K562 (cell line): Measurements from ENCODE around the gene CERS1. TPM values are rescaled to one million over a fixed set of nuclear protein-coding genes. Genes with fewer than 3 reads are reported as not detected.
A peak's percentile ranks its signal among the peaks of the same experiment; 100 is the strongest.

Experiments used
- ARID2 ChIP-seq: fragments of 450-650 bp; IDR thresholded peaks from 2 replicates; pipeline ENCODE4 v1.6.1; 2017; ENCODE audit warnings: antibody characterized with exemption, mild to moderate bottlenecking
- CHCHD3 ChIP-seq: fragments of 250-450 bp; sonication (Bioruptor Pico); IDR thresholded peaks from 2 replicates; pipeline ENCODE4 v2.1.2; 2022; ENCODE audit warnings: mild to moderate bottlenecking
- FOXA3 ChIP-seq, 2 experiments: fragments of 450-650 bp in 1 of 2; sonication (generic) in 1 of 2; formaldehyde crosslinking; IDR thresholded peaks in 1 of 2; conservative IDR thresholded peaks in 1 of 2; 2 replicates each; pipeline versions ENCODE4 v1.4.0 to v1.8.0; 2020 to 2022; ENCODE audit warnings: mild to moderate bottlenecking in 2 of 2, missing genetic modification reagents in 1 of 2
- GTF2E2 ChIP-seq: fragments of 200-800 bp; sonication (Bioruptor generic); IDR thresholded peaks from 2 replicates; pipeline ENCODE4 v1.6.1; 2016; ENCODE audit warnings: missing genetic modification characterization, missing compliant biosample characterization
- KAT2B ChIP-seq: IDR thresholded peaks from one replicate; pipeline ENCODE4 v1.6.1; 2012; ENCODE audit warnings: low read depth, mild to moderate bottlenecking, control low read depth, inconsistent platforms, low read length, moderate library complexity
- POLR3G ChIP-seq: IDR thresholded peaks from 2 replicates; pipeline ENCODE4 v1.6.1; 2011; ENCODE audit not compliant: insufficient read length, insufficient replicate concordance; ENCODE audit errors: extremely low read depth
- polyA plus RNA-seq, 8 experiments: library from polyadenylated mRNA; depleted of rRNA in 4 of 8; stranded (reverse) in 5 of 8; unstranded in 3 of 8; fragments of >200 nt; fragmentation: Nextera tagmentation in 2 of 8; fragmentation: Illumina TruSeq in 1 of 8; extraction: Ambion mirVana in 2 of 8; extraction: Trizol in 1 of 8; gene quantifications; 2 replicates each; pipeline versions ENCODE4 v1.2.1 to v1.2.3, GENCODE V29; 2011 to 2014; ENCODE audit warnings: inconsistent platforms in 1 of 8, missing spikeins in 1 of 8
- total RNA-seq, 7 experiments: library from RNA; depleted of rRNA in 6 of 7; stranded (reverse); fragments of >200 nt in 6 of 7; fragmentation: Illumina TruSeq in 2 of 7; extraction: Trizol in 2 of 7; gene quantifications; 2 replicates each; pipeline versions ENCODE4 v1.2.1 to v1.2.3, GENCODE V29; 2011 to 2021; ENCODE audit warnings: low replicate concordance in 1 of 7
- TF ChIP-seq, protein P1 (sequence below), 2 experiments: fragments of 450-650 bp; IDR thresholded peaks; 2 replicates each; pipeline ENCODE4 v1.6.1; 2018; ENCODE audit warnings: mild to moderate bottlenecking in 2 of 2, low read depth in 1 of 2; ENCODE audit not compliant: partially characterized antibody in 2 of 2
- TF ChIP-seq, protein P2 (sequence below): fragments of 450-650 bp; IDR thresholded peaks from 2 replicates; pipeline ENCODE4 v1.6.1; 2016; ENCODE audit warnings: missing biosample characterization, missing genetic modification characterization
- TF ChIP-seq, protein P3 (sequence below), 2 experiments: fragments of 250-450 bp in 1 of 2; fragments of 450-650 bp in 1 of 2; sonication (Bioruptor Pico) in 1 of 2; IDR thresholded peaks; 2 replicates each; pipeline versions ENCODE4 v1.6.1 to v1.8.0; 2016 to 2021; ENCODE audit warnings: mild to moderate bottlenecking in 2 of 2, moderate library complexity in 2 of 2, missing compliant biosample characterization in 1 of 2, missing genetic modification characterization in 1 of 2
- TF ChIP-seq, protein P4 (sequence below): fragments of 250-450 bp; sonication (Bioruptor Pico); IDR thresholded peaks from 2 replicates; pipeline ENCODE4 v1.4.0; 2020
- TF ChIP-seq, protein P5 (sequence below): sonication (generic); formaldehyde crosslinking; IDR thresholded peaks from 2 replicates; pipeline ENCODE4 v1.8.0; 2022; ENCODE audit warnings: missing genetic modification reagents, mild to moderate bottlenecking, borderline replicate concordance

CERS1 gene
- total and polyA plus RNA-seq, 9 of the 15 experiments (the other 6 are each of a cell fraction or from before 2014, with no cell fraction given) = 0.33 to 1.5 (median 0.86) TPM; not detected in 2

DNA sequence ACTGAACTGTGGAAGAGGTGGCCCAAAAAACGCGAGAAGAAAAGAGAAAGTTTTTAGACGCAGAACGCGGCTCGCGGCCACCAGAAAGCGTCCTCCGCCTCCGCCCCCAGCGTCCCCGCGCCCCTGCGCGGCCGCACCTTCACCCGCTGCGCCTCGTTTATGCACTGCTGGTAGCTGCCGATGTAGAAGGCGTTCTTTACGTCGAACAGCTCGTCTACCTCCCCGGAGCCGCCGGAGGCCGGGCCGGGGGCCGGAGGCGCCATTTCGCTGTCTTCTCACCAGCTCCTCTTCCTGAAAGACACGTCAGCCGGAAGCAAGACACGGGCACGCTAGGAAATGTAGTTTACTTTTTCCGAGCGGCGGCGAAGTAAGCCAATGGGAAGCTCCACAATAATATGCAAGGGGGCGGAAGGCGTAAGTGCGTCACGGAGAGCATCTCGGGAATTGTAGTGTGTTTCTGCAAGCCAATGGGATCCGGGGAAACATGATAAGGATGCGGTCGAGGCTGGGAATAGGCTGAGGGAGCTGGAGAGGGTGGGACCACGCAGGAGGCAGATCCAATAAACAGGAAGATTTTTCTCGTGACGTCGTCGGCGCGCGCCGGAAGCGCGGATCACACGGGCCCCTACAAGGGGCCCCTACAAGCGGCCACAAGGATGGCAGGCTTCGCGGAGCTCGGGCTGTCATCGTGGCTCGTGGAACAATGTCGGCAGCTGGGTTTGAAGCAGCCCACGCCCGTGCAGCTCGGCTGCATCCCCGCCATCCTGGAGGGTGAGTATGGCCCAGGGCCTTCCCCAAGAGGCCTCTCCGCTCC is 23.3 kb upstream of the CERS1 start, which contains the start of the genes COPE and DDX49 (continued):
- TF ChIP-seq, protein P1, sequence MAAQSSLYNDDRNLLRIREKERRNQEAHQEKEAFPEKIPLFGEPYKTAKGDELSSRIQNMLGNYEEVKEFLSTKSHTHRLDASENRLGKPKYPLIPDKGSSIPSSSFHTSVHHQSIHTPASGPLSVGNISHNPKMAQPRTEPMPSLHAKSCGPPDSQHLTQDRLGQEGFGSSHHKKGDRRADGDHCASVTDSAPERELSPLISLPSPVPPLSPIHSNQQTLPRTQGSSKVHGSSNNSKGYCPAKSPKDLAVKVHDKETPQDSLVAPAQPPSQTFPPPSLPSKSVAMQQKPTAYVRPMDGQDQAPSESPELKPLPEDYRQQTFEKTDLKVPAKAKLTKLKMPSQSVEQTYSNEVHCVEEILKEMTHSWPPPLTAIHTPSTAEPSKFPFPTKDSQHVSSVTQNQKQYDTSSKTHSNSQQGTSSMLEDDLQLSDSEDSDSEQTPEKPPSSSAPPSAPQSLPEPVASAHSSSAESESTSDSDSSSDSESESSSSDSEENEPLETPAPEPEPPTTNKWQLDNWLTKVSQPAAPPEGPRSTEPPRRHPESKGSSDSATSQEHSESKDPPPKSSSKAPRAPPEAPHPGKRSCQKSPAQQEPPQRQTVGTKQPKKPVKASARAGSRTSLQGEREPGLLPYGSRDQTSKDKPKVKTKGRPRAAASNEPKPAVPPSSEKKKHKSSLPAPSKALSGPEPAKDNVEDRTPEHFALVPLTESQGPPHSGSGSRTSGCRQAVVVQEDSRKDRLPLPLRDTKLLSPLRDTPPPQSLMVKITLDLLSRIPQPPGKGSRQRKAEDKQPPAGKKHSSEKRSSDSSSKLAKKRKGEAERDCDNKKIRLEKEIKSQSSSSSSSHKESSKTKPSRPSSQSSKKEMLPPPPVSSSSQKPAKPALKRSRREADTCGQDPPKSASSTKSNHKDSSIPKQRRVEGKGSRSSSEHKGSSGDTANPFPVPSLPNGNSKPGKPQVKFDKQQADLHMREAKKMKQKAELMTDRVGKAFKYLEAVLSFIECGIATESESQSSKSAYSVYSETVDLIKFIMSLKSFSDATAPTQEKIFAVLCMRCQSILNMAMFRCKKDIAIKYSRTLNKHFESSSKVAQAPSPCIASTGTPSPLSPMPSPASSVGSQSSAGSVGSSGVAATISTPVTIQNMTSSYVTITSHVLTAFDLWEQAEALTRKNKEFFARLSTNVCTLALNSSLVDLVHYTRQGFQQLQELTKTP (IDR thresholded peaks at IDR 0.05; ENCODE audit: low read depth in 1 of 2, partially characterized antibody in 2 of 2) = peak; percentile 22 to 96
- TF ChIP-seq, protein P2, sequence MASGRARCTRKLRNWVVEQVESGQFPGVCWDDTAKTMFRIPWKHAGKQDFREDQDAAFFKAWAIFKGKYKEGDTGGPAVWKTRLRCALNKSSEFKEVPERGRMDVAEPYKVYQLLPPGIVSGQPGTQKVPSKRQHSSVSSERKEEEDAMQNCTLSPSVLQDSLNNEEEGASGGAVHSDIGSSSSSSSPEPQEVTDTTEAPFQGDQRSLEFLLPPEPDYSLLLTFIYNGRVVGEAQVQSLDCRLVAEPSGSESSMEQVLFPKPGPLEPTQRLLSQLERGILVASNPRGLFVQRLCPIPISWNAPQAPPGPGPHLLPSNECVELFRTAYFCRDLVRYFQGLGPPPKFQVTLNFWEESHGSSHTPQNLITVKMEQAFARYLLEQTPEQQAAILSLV (tag) = no peak
- TF ChIP-seq ARID2 (no peak), CHCHD3 (CRISPR knock-in tag) (no peak), KAT2B (no peak), FOXA3 (CRISPR knock-in tag; conservative IDR thresholded peaks at IDR 0.05 in 1 of 2, IDR thresholded peaks at IDR 0.05 in 1 of 2) (peak; percentile 22 to 76; a peak in 1 of 4 replicates), GTF2E2 (tag) (peak; percentile 85; the same call in 1 of the 2 replicates), POLR3G (no peak)
- TF ChIP-seq, protein P3, sequence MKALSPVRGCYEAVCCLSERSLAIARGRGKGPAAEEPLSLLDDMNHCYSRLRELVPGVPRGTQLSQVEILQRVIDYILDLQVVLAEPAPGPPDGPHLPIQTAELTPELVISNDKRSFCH (CRISPR knock-in tag; IDR thresholded peaks at IDR 0.05) = no peak
- TF ChIP-seq, protein P3 (tag; IDR thresholded peaks at IDR 0.05) = no peak
- TF ChIP-seq, protein P4, sequence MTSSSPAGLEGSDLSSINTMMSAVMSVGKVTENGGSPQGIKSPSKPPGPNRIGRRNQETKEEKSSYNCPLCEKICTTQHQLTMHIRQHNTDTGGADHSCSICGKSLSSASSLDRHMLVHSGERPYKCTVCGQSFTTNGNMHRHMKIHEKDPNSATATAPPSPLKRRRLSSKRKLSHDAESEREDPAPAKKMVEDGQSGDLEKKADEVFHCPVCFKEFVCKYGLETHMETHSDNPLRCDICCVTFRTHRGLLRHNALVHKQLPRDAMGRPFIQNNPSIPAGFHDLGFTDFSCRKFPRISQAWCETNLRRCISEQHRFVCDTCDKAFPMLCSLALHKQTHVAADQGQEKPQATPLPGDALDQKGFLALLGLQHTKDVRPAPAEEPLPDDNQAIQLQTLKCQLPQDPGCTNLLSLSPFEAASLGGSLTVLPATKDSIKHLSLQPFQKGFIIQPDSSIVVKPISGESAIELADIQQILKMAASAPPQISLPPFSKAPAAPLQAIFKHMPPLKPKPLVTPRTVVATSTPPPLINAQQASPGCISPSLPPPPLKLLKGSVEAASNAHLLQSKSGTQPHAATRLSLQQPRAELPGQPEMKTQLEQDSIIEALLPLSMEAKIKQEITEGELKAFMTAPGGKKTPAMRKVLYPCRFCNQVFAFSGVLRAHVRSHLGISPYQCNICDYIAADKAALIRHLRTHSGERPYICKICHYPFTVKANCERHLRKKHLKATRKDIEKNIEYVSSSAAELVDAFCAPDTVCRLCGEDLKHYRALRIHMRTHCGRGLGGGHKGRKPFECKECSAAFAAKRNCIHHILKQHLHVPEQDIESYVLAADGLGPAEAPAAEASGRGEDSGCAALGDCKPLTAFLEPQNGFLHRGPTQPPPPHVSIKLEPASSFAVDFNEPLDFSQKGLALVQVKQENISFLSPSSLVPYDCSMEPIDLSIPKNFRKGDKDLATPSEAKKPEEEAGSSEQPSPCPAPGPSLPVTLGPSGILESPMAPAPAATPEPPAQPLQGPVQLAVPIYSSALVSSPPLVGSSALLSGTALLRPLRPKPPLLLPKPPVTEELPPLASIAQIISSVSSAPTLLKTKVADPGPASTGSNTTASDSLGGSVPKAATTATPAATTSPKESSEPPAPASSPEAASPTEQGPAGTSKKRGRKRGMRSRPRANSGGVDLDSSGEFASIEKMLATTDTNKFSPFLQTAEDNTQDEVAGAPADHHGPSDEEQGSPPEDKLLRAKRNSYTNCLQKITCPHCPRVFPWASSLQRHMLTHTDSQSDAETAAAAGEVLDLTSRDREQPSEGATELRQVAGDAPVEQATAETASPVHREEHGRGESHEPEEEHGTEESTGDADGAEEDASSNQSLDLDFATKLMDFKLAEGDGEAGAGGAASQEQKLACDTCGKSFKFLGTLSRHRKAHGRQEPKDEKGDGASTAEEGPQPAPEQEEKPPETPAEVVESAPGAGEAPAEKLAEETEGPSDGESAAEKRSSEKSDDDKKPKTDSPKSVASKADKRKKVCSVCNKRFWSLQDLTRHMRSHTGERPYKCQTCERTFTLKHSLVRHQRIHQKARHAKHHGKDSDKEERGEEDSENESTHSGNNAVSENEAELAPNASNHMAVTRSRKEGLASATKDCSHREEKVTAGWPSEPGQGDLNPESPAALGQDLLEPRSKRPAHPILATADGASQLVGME (CRISPR knock-in tag) = no peak
- TF ChIP-seq, protein P5, sequence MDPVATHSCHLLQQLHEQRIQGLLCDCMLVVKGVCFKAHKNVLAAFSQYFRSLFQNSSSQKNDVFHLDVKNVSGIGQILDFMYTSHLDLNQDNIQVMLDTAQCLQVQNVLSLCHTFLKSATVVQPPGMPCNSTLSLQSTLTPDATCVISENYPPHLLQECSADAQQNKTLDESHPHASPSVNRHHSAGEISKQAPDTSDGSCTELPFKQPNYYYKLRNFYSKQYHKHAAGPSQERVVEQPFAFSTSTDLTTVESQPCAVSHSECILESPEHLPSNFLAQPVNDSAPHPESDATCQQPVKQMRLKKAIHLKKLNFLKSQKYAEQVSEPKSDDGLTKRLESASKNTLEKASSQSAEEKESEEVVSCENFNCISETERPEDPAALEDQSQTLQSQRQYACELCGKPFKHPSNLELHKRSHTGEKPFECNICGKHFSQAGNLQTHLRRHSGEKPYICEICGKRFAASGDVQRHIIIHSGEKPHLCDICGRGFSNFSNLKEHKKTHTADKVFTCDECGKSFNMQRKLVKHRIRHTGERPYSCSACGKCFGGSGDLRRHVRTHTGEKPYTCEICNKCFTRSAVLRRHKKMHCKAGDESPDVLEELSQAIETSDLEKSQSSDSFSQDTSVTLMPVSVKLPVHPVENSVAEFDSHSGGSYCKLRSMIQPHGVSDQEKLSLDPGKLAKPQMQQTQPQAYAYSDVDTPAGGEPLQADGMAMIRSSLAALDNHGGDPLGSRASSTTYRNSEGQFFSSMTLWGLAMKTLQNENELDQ (CRISPR knock-in tag) = no peak
